Peyer's patch (tissue), 4 donors: ENCODE data around the gene FGF6.

Source experiments
- POLR2A ChIP-seq, 2 donors: fragments of 450-650 bp; IDR thresholded peaks; one replicate each; pipeline ENCODE4 v1.5.1; 2017; ENCODE audit warnings: antibody characterized with exemption in 2 of 2, mild to moderate bottlenecking in 2 of 2, moderate library complexity in 2 of 2
- TF ChIP-seq, protein P1 (sequence below), 6 experiments: fragments of 450-650 bp in 4 of 6; fragments of 200-600 bp in 2 of 6; sonication (generic) in 1 of 6; IDR thresholded peaks; one replicate each; pipeline ENCODE4 v1.5.1; 2017 to 2019; ENCODE audit warnings: antibody characterized with exemption in 6 of 6, mild to moderate bottlenecking in 3 of 6, moderate library complexity in 1 of 6

- TF ChIP-seq, protein P1, sequence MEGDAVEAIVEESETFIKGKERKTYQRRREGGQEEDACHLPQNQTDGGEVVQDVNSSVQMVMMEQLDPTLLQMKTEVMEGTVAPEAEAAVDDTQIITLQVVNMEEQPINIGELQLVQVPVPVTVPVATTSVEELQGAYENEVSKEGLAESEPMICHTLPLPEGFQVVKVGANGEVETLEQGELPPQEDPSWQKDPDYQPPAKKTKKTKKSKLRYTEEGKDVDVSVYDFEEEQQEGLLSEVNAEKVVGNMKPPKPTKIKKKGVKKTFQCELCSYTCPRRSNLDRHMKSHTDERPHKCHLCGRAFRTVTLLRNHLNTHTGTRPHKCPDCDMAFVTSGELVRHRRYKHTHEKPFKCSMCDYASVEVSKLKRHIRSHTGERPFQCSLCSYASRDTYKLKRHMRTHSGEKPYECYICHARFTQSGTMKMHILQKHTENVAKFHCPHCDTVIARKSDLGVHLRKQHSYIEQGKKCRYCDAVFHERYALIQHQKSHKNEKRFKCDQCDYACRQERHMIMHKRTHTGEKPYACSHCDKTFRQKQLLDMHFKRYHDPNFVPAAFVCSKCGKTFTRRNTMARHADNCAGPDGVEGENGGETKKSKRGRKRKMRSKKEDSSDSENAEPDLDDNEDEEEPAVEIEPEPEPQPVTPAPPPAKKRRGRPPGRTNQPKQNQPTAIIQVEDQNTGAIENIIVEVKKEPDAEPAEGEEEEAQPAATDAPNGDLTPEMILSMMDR (IDR thresholded peaks at IDR 0.05) = no peak
- TF ChIP-seq POLR2A (IDR thresholded peaks at IDR 0.05) = no peak
Measured at GRCh38 chr12:4412465-4412864, 33.1 kb downstream of the FGF6 start.
